NCI-H1930 (cell line): ENCODE results near the gene CORO7.
"Not testable (repeated sequence)": the region's sequence is repeated elsewhere in the genome, so short reads cannot be mapped to it uniquely, and the experiment has no call there.

Experiments used
- DNase-seq, 2 experiments: peaks; one replicate each; lab custom pipeline; 2025; lab: John Stamatoyannopoulos, UW

CORO7 gene

DNA sequence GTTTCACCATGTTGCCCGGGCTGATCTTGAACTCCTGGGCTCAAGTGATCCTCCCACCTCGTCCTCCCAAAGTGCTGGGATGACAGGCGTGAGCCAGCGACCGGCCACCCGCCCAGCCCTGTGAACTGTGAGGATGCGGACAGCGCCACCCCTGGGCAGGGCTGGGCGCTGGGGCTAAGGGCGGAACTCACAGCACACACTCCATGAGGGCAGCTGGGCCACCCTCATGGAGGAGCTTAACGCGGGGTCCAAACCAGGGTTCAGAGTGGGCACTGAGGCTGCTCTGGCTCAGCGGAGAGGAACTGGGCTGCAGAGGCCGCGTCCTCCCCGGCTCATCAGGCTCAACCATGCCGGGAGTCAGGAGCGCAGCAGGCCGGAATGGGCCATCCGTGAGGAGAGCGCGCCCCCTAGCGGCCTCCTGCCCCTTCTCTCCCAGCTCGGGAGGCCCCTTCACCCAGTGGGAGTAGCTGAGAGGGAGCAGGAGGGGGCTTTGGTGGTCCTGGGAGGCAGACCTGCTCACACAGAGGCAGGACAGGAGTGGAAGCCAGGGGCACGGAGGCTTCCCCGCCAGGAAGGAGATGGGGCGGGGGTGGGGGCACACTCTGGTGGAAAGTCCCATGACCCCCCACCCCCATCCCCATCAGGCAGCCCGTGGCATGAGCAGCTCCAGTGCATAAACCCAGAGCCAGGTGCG is 13.8 kb downstream of the CORO7 start:
- peak; percentile 65 to 85 for DNase-seq

DNA sequence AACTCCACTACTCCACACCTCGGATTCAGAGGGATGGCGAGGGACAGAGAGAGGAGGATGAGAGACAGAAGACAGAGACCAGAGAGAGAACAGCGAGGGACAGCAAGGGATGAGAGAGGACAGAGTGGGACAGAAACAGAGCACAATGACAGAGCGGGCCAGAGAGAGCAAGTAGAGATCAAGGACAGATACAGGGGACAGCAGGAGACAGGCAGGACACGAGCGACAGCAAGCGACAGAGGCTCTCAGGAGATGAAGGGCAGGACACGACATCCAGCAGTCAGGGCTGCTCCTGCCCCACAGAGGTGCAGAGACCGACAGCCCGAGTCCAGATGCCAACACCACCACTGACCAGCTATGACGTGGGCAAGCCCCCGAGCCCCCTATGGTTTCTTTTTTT is 14.9 kb downstream of the CORO7 start:
- no peak for DNase-seq

- no peak for DNase-seq
These were observed 15.3 kb downstream of the CORO7 start for GRCh38 chr16:4401094-4401501.

- DNase-seq: no peak
These were observed 17.2 kb downstream of the CORO7 start for GRCh38 chr16:4399001-4399730.

DNA sequence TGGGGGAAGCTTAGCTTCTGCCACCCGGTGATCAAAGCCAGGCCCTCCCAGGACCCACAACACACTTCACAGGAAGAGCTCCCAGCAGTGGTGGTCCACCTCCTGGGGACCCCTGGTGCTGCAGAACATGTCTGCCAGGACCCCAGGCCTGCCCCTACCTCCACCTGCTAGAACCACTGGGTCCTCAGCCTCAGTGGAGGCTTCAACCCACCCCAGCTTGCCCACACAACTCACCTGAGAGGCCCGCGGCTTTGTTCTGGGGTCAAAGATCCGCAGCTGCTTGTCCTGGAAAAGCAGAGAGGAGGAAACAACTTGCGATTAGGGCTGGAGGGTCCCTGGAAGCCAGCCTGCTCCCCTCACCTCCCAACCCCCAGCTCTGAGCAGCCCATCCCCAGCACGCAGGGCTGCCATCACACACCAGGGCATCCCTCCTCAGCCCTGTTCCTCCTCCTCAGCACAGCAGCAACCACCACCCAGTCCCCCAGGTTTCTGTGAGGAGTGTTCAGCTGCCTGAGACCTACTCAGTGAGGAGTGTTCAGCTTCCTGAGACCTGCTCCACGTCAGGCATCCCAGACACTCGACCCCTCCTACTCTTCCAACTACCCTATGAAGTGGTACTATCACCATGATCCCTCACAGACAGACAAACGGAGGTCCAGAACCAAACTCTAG is 21.2 kb downstream of the CORO7 start:
- DNase-seq: no peak

DNA sequence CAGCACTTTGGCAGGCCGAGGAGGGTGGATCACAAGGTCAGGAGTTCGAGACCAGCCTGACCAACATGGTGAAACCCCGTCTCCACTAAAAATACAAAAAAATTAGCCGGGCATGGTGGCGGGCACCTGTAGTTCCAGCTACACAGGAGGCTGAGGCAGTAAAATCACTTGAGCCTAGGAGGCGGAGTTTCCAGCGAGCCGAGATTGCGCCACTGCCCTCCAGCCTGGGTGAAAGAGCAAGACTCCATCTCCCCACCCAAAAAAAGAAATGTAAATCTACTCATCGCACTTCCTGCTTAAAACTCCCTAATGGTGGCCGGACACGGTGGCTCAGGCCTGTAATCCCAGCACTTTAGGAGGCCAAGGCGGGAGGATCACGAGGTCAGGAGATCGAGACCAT is 22.5 kb downstream of the CORO7 start:
- not testable (repeated sequence) for DNase-seq

- DNase-seq: no peak
These were observed 23.2 kb downstream of the CORO7 start for GRCh38 chr16:4393240-4393600.

DNA sequence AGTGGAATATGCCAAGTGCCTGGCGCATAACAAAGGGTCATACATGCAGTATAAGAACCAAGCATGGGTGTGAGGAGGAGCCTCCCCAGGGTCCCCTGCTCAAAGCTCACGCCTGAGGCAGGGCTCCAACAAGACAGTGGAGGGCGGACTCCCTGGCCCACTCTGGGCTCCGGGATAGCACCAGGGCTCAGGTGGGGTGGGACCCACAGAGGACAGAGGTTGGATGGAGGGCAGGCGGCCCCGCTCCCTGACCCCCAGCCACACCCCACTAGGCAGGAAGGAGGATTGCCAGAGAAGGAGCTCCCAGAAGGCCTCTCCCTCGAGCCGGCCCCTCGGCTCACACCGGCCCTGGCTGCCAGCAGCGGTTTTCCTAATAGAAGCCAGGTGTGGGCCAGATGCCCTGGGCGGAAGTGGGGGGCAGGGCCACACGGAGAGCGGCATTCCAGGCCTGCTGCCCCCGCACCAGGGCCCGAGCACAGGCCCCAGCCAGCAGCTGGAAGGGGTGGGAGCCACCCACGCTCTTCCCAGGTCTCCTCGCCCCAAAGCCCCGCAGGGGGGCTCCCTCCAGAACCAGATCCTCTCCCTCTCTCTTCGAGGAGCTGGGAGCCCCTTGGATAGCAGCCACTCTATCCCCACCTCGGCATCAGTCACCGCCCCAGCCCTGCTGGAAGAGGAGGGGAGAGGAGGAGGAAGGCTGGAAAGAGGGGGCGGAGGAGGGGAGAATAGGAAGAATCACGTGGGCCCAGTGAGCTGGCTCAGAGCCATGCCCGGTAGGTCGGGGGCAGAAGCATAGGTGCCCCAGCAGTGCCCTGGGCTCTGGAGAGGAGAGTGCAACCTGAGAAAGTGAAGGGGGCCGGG is 23.8 kb downstream of the CORO7 start:
- DNase-seq: no peak

DNA sequence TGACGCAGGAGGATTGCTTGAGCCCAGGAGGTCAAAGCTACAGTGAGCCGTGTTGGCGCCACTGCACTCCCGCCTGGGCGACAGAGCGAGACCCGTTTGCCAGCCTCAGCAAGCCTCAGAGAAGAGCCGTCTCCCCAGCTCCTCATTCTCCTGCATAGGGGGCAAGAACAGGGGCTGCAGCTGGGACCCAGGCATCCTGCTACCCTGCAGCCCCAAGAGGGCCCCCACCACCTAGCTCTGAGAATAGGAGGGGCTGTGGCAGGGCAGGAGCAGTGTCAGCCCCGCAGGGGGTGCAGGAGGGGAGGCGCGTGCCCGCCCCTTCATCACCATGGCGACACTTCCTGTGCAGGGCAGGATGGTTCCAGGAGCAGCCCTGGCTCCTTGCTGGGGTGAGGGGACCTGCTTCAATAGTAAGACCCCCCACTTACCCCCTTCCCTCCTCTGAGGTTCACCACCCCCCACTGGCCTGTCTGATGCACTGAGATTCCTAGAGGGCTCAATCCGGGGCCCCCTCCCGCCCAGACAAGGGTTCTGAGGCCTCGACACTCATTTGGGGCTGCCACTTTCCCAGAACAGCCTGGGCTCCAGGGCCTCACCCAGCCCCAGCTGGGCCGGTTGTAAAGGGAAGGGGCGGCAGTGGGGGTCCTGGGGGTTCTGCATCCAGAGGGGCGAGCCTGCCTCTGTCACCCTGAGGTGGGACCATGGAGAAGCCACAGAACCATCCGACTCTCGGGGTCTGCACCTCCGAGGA is 24.6 kb downstream of the CORO7 start:
- no peak for DNase-seq

DNA sequence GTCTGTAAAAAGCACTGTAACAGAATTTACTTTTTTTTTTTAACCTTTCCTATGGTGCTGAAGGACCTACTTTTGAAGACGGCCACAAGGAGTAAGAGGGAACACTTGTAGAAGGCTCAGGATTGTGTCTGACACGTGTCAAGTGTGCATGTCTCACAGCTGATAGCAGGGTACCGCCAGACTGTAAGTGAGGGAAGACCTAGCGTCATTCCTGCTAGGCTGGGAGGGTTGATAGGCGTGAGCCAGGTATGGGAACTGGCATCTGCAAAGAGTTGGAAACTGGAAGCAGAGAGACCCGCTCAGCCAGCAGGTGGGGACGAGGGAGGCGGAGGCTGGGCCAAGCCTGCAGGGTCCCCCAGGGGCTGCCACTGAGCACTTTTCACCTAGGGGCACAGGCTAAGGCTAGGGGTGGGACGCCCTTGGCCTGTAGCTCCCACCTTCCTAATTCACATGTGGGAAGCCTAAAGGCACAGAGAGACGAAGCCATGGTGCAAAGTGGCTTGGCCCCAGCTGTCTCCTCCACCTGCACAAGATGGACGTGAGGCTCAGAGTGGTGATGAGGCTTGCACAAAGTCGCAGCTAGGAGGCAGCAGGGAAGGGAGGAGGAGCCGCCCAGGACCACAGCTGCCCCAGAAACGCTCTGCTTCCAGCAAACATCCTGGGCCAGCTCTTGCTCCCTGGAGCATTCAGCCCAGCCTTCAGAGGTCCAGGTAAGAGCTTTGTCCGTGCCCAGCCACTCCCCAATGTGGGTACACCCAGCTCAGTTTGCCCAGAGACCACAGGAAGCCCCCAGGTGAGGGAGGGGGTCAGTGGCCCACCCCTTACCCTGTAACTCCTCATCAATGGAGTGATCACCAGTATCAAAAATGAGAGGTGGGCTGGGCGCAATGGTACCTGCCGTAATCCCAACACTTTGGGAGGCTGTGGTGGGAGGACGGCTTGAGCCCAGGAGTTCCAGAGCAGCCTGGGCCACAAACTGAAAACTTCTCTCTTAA is 25.8 kb downstream of the CORO7 start:
- no peak for DNase-seq

DNA sequence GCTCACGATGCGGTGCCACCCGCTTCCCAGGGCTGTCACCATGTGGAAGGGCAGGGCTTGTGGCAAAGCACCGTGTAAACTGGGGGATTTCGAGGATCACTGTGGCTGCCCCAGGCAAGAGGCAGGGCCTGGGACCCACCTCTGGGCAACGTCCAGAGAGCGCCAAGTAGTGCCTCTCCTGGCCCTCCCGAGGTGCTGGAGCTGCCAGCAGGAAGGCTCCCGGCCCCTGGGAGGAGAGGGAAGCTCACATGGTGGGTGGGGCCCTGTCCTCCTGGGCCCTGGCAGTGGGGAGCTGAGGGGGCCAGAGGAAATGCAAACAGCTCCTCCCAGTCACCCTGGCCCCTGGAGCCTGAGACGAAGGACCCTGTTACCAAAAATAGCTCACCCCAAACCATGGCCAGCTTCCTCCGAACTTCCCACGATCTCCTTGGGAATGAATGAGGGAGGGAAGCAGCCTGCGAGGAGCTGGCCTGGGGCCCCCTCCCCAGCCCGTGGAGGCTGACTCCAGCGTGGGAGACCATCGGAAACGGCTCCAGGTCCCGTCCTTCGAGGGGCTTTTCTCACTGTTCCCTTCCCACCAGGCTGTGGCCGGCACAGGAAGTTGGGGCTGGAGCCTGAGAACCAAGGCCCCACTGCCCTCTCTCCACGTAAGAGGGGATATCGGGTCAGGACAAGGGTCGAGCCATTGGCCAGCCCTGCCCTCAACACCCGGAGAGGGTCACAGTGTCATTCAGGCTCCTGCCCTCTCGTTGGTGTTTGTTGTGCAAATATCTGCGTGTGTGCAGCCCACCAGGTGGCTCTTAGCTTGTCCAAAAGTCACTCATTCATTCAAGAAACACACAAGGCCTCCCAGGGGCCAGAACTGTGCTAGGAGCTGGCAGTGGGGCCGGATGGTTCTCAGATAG is 27.1 kb downstream of the CORO7 start:
- DNase-seq: no peak

DNA sequence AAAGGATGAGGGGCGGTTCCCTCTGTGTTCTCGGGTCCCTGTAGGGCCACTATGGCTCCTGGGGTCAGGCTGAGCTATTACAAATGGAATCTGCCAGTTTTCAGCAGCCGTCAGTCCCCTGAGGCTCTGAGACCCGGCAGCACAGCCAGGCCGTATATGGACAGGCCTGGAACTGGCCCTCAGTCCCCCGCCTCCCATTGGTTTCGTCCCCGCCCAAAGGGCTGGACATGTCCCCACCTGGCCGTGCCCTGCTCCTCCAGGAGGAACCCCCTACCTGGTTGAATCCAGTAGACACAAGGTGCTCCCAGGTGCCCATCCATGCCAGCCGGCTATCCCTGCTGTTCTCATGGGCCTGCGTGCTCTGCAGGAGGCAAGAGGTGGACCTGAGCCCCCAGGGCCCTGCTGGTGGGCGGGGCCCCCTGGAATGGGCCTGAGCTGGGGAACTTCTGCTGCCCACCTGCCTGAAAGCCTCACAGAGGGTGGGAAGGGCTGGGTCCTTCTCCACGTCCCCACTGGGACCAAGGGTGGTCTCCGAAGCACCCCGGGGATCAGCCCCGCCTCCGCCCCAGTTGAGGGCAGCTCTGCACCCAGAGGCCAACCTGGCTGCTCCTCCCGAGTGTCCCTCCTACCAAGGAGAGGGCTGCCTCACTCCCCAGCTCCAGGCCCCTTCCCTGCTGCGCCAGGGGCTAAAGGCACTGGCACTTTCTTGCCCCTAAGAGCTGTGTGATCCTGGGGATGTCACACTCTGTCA is 27.9 kb downstream of the CORO7 start:
- no peak for DNase-seq

GRCh38 chr16:4387781-4388180 is 28.6 kb downstream of the CORO7 start:
- DNase-seq: no peak

GRCh38 chr16:4386951-4387565 is 29.3 kb downstream of the CORO7 start:
- no peak for DNase-seq

DNA sequence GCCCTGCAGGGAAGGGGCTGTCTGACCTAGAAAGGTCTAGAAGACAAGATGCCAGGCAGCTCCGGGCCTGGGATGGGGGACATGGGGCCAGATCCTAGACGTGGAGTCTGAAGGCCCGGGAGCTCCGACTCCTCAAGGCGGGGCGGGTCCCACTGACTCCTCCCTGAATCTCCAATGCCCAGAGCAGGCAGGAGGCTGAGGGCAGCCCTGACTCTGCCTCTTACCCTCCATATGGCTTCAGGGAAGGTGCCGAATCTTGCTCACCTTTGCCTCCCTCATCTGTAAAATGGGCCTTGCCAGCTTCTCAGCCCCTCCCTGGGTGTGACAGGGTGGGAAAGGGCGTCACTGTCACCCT is 30.0 kb downstream of the CORO7 start:
- no peak for DNase-seq

- DNase-seq: no peak
These were observed 30.5 kb downstream of the CORO7 start for GRCh38 chr16:4385789-4386450.

DNA sequence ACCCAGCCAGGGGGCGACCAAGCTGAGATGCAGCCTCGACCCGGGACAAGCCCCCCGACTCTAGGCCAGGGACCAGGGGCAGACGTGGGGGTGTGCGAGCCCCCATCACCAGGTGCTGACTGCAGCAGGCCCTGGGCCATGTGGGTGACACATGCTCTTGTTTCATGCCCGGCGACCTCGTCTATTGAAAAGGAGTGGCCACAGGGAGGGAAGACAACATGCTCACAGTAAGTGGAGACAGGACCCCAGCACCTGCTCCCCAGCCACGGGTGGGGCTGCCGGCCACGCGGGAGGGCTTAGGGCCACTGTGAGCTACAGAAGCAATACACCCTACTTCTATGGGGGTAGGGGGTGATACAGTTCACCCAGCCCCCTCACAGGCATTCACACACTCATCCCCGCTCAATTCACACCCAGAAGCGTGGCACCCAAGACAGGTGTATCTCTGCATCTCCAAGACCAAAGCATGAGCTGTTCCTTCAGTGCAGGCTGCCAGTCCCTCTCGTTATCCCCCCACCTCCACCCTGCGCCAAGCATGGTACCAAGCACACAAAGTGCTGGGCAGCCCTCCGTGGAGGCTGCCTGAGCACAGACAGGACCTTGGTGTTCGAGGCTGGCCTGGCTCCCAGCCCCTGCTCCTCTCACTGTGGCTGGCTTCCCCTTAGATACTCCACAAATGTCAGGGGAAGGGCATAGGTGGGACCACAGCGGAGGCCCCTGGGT is 31.2 kb downstream of the CORO7 start:
- no peak for DNase-seq
